Spleen (tissue), 7 donors: ENCODE results near the gene CSNK2B.

Experiments
- POLR2A ChIP-seq, 3 donors: fragments of 450-650 bp; IDR thresholded peaks; one replicate each; pipeline ENCODE4 v1.5.1; 2017; ENCODE audit warnings: antibody characterized with exemption in 3 of 3, mild to moderate bottlenecking in 1 of 3
- POLR2AphosphoS5 ChIP-seq, 3 donors: sonication (generic); formaldehyde crosslinking; IDR thresholded peaks; one replicate each; pipeline ENCODE4 v1.5.1; 2017; ENCODE audit warnings: antibody characterized with exemption in 3 of 3
- TF ChIP-seq, protein P1 (sequence below), 11 experiments: fragments of 200-600 bp in 7 of 11; fragments of 450-650 bp in 4 of 11; sonication (generic) in 4 of 11; IDR thresholded peaks in 8 of 11; conservative IDR thresholded peaks in 3 of 11; 1 replicate in 7 of 11; 2 replicates in 4 of 11; pipeline versions ENCODE4 v1.4.0 to v1.8.0; 2016 to 2021; ENCODE audit warnings: antibody characterized with exemption in 11 of 11, inconsistent platforms in 4 of 11, mild to moderate bottlenecking in 1 of 11
- donor health status: DM: no; HTN: no; CAD: no; lungs with moderate emphysema.
- donor health status: DM: no; HTN: no; CAD: no.
- donor health status: DM: no; HTN: no; CAD: no.

- TF ChIP-seq, protein P1, sequence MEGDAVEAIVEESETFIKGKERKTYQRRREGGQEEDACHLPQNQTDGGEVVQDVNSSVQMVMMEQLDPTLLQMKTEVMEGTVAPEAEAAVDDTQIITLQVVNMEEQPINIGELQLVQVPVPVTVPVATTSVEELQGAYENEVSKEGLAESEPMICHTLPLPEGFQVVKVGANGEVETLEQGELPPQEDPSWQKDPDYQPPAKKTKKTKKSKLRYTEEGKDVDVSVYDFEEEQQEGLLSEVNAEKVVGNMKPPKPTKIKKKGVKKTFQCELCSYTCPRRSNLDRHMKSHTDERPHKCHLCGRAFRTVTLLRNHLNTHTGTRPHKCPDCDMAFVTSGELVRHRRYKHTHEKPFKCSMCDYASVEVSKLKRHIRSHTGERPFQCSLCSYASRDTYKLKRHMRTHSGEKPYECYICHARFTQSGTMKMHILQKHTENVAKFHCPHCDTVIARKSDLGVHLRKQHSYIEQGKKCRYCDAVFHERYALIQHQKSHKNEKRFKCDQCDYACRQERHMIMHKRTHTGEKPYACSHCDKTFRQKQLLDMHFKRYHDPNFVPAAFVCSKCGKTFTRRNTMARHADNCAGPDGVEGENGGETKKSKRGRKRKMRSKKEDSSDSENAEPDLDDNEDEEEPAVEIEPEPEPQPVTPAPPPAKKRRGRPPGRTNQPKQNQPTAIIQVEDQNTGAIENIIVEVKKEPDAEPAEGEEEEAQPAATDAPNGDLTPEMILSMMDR (IDR thresholded peaks at IDR 0.05 in 8 of 11, conservative IDR thresholded peaks at IDR 0.05 in 3 of 11), result no peak
- peak in 1 of 3 donors; percentile 59 for TF ChIP-seq POLR2AphosphoS5 (IDR thresholded peaks at IDR 0.05)
- no peak for TF ChIP-seq POLR2A (IDR thresholded peaks at IDR 0.05)
Measured at GRCh38 chr6:31643818-31644454, 21.9 kb upstream of the CSNK2B start.
